NCI-H460 (cell line): ENCODE data around the gene TMA7. TPM values are rescaled to one million over a fixed set of nuclear protein-coding genes. Genes with fewer than 3 reads are reported as not detected.
"Not testable (repeated sequence)": the region's sequence is repeated elsewhere in the genome, so short reads cannot be mapped to it uniquely, and the experiment has no call there.

Experiments
- DNase-seq: peaks from one replicate; pipeline ENCODE4 v3.0.0-alpha.2; 2016; ENCODE audit warnings: low read depth; ENCODE audit errors: extremely low read depth
- polyA plus RNA-seq: library from polyadenylated mRNA; depleted of rRNA; stranded (reverse); fragments of >200 nt; gene quantifications from 2 replicates; pipeline ENCODE4 v1.2.3, GENCODE V29; 2014; cell fraction: nucleus; rRNA removed
- total RNA-seq: library from RNA; depleted of rRNA; stranded (reverse); fragments of >200 nt; shearing (Covaris generic); gene quantifications from 2 replicates; pipeline ENCODE4 v1.2.3, GENCODE V29; 2014; rRNA removed

The TMA7 gene
- total RNA-seq: 392 and 447 TPM in 2 replicates
- 184 and 285 TPM in 2 replicates for polyA plus RNA-seq

GRCh38 chr3:48439820-48440589 is at the start of gene TMA7, which contains the start of gene CCDC51:
TMA7 (plus strand) TSS chr3:48440257; CDS start chr3:48440297, 40 bp downstream.
CCDC51 (minus strand) TSS chr3:48440119; CDS start chr3:48435128, 4,991 bp downstream.
- peak; percentile 92 for DNase-seq

GRCh38 chr3:48394391-48394790 is 45.7 kb upstream of the TMA7 start:
- no peak for DNase-seq

GRCh38 chr3:48395714-48396113 is 44.3 kb upstream of the TMA7 start:
- DNase-seq: no peak

- DNase-seq: no peak
These were observed 42.0 kb upstream of the TMA7 start for GRCh38 chr3:48397767-48398681.

GRCh38 chr3:48398701-48399386 is 41.2 kb upstream of the TMA7 start:
- no peak for DNase-seq

- no peak for DNase-seq
These were observed 40.5 kb upstream of the TMA7 start for GRCh38 chr3:48399387-48400172.

- peak; percentile 58 for DNase-seq
These were observed 39.1 kb upstream of the TMA7 start for GRCh38 chr3:48400824-48401433.

- DNase-seq: not testable (repeated sequence)
These were observed 38.6 kb upstream of the TMA7 start for GRCh38 chr3:48401434-48401901.

- DNase-seq: peak; percentile 2
These were observed 37.8 kb upstream of the TMA7 start for GRCh38 chr3:48402281-48402732.

- no peak for DNase-seq
These were observed 37.1 kb upstream of the TMA7 start for GRCh38 chr3:48402907-48403306.

- no peak for DNase-seq
These were observed 36.3 kb upstream of the TMA7 start for GRCh38 chr3:48403533-48404439.

GRCh38 chr3:48404440-48405342 is 35.4 kb upstream of the TMA7 start:
- DNase-seq: no peak

- DNase-seq: no peak
These were observed 34.6 kb upstream of the TMA7 start for GRCh38 chr3:48405343-48405881.

GRCh38 chr3:48405971-48406370 is 34.1 kb upstream of the TMA7 start:
- DNase-seq: no peak

GRCh38 chr3:48406443-48407431 is 33.3 kb upstream of the TMA7 start:
- no peak for DNase-seq
